Ascending aorta (tissue), 2 donors: ENCODE results near the gene HECTD4. TPM values are rescaled to one million over a fixed set of nuclear protein-coding genes. Genes with fewer than 3 reads are reported as not detected.
"Not testable (repeated sequence)": the region's sequence is repeated elsewhere in the genome, so short reads cannot be mapped to it uniquely, and the experiment has no call there.

Source experiments
- DNase-seq, 2 donors: peaks; one replicate each; pipeline ENCODE4 v3.0.0-alpha.2; 2019; ENCODE audit warnings: low spot score in 2 of 2
- H3K27ac ChIP-seq, 2 donors: fragments of 200-600 bp; sonication (generic); one replicate each; pipeline ENCODE4 v1.5.1; 2016 to 2017; ENCODE audit warnings: mild to moderate bottlenecking in 1 of 2
- H3K27me3 ChIP-seq: fragments of 200-600 bp; sonication (generic); one replicate; pipeline ENCODE4 v1.5.1; 2017
- H3K36me3 ChIP-seq, 2 donors: fragments of 200-600 bp; sonication (generic); one replicate each; pipeline ENCODE4 v1.5.1; 2016
- H3K4me1 ChIP-seq, 2 donors: fragments of 200-600 bp; sonication (generic); one replicate each; pipeline ENCODE4 v1.5.1; 2016 to 2017; ENCODE audit warnings: mild to moderate bottlenecking in 1 of 2
- H3K4me3 ChIP-seq, 2 donors: fragments of 200-600 bp; sonication (generic); one replicate each; pipeline ENCODE4 v1.5.1; 2016 to 2017; ENCODE audit warnings: mild to moderate bottlenecking in 1 of 2
- H3K9me3 ChIP-seq, 2 donors: fragments of 200-600 bp; sonication (generic); one replicate each; pipeline ENCODE4 v1.5.1; 2016
- CTCF ChIP-seq, 3 experiments: fragments of 200-600 bp in 2 of 3; fragments of 450-650 bp in 1 of 3; sonication (generic) in 2 of 3; IDR thresholded peaks; one replicate each; pipeline ENCODE4 v1.5.1; 2016 to 2019; ENCODE audit warnings: antibody characterized with exemption in 3 of 3, mild to moderate bottlenecking in 1 of 3, moderate library complexity in 1 of 3
- intact Hi-C: fragments of 100-400 bp; cut with DNase I; formaldehyde crosslinking; loops from one replicate; pipeline ENCODE4 v1.15.1; 2023
- total RNA-seq: library from RNA; depleted of rRNA; stranded (reverse); fragments of >200 nt; gene quantifications from one replicate; pipeline ENCODE4 v1.1.0, GENCODE V29; 2016

Gene HECTD4
- total RNA-seq, 1 donor from 2014 or later, result 23.7 TPM

GRCh38 chr12:112418608-112419296 lies 36.5 kb upstream of the HECTD4 start, which contains the start of gene PTPN11:
TSS of gene PTPN11 (plus strand) at chr12:112418947. CDS start at chr12:112419112, 165 bp downstream.
- peak within 1 kb of the TSS; percentile 84 to 95 for H3K4me3 ChIP-seq
- no peaks in the 10 kb centered on the region for H3K27me3 ChIP-seq
- peaks cover 7 to 39% of the 10 kb centered on the region in 2 donors for H3K4me1 ChIP-seq
- TF ChIP-seq CTCF (IDR thresholded peaks at IDR 0.05), result peak in 1 of 3 experiments; percentile 29
- peak; percentile 53 to 93 for DNase-seq
- intact Hi-C loops, result loop anchor here (1.0 to 5.0 kb wide), 2 partner anchors 9 to 291 kb away; partner anchors contain the start of genes RPL6 and TRAFD1
- H3K27ac ChIP-seq, result peak within 1 kb of the TSS; percentile 98 to 99
- H3K9me3 ChIP-seq, result no peaks in the 10 kb centered on the region
- no peaks in the 10 kb centered on the region for H3K36me3 ChIP-seq

GRCh38 chr12:112418273-112418607 lies 36.0 kb upstream of the HECTD4 start:
- intact Hi-C loops, result loop anchor here (1.0 to 5.0 kb wide), 2 partner anchors 9 to 291 kb away; partner anchors contain the start of genes RPL6 and TRAFD1
- Histone ChIP-seq H3K36me3 (no peaks in the 10 kb centered on the region), H3K27ac (peak overlapping the region; percentile 98 to 99), H3K4me3 (peak overlapping the region; percentile 84 to 95), H3K27me3 (no peaks in the 10 kb centered on the region), H3K4me1 (peaks cover 7 to 38% of the 10 kb centered on the region in 2 donors), H3K9me3 (no peaks in the 10 kb centered on the region)
- TF ChIP-seq CTCF (IDR thresholded peaks at IDR 0.05), result no peak
- no peak for DNase-seq

GRCh38 chr12:112415457-112415856 lies 33.2 kb upstream of the HECTD4 start:
- intact Hi-C loops, result loop anchor here (5.0 kb wide), 1 partner anchor 288 kb away; the partner anchor contains the start of gene TRAFD1
- DNase-seq, result not testable (repeated sequence)

GRCh38 chr12:112413855-112414625 lies 31.8 kb upstream of the HECTD4 start:
- Histone ChIP-seq H3K4me1 (peaks cover 0 to 8% of the 10 kb centered on the region in 2 donors), H3K36me3 (no peaks in the 10 kb centered on the region), H3K27ac (no peak overlapping the region), H3K4me3 (no peak overlapping the region), H3K27me3 (no peaks in the 10 kb centered on the region), H3K9me3 (no peaks in the 10 kb centered on the region)
- intact Hi-C loops, result no loop called here
- TF ChIP-seq CTCF (IDR thresholded peaks at IDR 0.05), result no peak
- no peak for DNase-seq

More at GRCh38 chr12:112415457-112415856, 33.2 kb upstream of the HECTD4 start:
- not testable (repeated sequence) for H3K4me3 ChIP-seq, H3K27me3 ChIP-seq, H3K27ac ChIP-seq, H3K9me3 ChIP-seq, H3K36me3 ChIP-seq
- H3K4me1 ChIP-seq, result peaks cover 7 to 17% of the 10 kb centered on the region in 2 donors

GRCh38 chr12:112409906-112410244 lies 27.6 kb upstream of the HECTD4 start:
- H3K4me3 ChIP-seq, result no peak overlapping the region
- no peaks in the 10 kb centered on the region for H3K9me3 ChIP-seq
- peaks cover 0 to 14% of the 10 kb centered on the region in 2 donors for H3K4me1 ChIP-seq
- H3K27me3 ChIP-seq, result no peaks in the 10 kb centered on the region
- peak overlapping the region in 1 of 2 donors; percentile 79 for H3K27ac ChIP-seq
- peaks cover 25 to 30% of the 10 kb centered on the region in 2 donors for H3K36me3 ChIP-seq
- DNase-seq, result no peak
- TF ChIP-seq CTCF (IDR thresholded peaks at IDR 0.05), result no peak
- intact Hi-C loops, result loop anchor here (1.0 to 2.0 kb wide), 2 partner anchors 8 to 27 kb away; partner anchors contain the start of genes HECTD4 and PTPN11
